Panc1 (cell line): ENCODE measurements around the gene SLC35A4.

Experiments used
- CTCF ChIP-seq: fragments of 450-650 bp; IDR thresholded peaks from 2 replicates; pipeline ENCODE4 v1.5.1; 2017; ENCODE audit warnings: mild to moderate bottlenecking
- POLR2AphosphoS5 ChIP-seq: IDR thresholded peaks from 2 replicates; pipeline ENCODE4 v1.6.1; 2012; ENCODE audit warnings: mild to moderate bottlenecking, low read depth, low read length, moderate library complexity
- REST ChIP-seq, 2 experiments: IDR thresholded peaks; 2 replicates each; pipeline ENCODE4 v1.6.1; 2011 to 2012; ENCODE audit warnings: low read depth in 2 of 2, control low read depth in 1 of 2, low read length in 1 of 2, mild to moderate bottlenecking in 1 of 2, moderate library complexity in 1 of 2; ENCODE audit not compliant: insufficient read depth in 1 of 2
- TCF7L2 ChIP-seq: IDR thresholded peaks from 2 replicates; pipeline ENCODE4 v1.6.1; 2011; ENCODE audit warnings: mild to moderate bottlenecking, low read depth, low read length, inconsistent platforms

DNA sequence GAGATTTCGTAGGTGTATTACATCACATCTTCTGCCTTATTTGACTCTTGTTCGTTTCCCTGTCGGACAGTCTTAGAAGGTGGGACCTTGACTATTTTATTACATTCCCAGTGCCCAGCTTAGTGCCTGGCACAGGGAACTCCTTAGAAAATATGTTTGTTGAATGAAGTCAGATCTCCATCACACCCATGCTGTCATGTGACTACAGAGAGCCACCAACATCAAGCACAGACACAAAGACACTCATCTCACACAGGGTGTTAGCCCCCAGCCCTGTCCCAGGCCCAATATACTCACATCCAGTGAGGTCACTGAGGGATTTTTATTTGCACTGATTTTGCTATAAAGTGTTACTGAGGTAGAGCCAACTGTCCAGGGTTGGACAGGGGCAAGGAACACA lies 6.7 kb upstream of the SLC35A4 start:
- no peak for TF ChIP-seq CTCF
- TF ChIP-seq POLR2AphosphoS5 = no peak
- no peak for TF ChIP-seq TCF7L2
- TF ChIP-seq REST (IDR thresholded peaks at IDR 0.05; ENCODE audit: insufficient read depth in 1 of 2, low read depth in 2 of 2, low read length in 1 of 2) = no peak
